Measurements from ENCODE around the gene TTI1.

DNA sequence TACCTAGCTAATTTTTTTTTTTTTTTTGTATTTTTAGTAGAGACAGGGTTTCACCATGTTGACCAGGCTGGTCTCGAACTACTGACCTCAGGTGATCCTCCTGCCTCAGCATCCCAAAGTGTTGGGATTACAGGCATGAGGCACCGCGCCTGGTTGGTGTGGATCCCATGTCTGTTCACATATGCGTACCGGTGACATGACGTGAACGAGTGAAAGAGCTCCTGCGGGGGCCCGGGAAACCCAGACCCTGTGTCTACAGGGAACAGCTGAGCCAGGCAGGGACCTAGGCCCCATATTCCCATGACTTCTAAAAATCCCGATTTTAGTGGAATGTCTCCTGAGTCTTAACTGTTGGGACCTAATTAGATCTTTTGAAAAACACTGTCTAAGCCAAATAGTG, 97.2 kb downstream of the TTI1 start:
- TF ChIP-seq, protein P1, sequence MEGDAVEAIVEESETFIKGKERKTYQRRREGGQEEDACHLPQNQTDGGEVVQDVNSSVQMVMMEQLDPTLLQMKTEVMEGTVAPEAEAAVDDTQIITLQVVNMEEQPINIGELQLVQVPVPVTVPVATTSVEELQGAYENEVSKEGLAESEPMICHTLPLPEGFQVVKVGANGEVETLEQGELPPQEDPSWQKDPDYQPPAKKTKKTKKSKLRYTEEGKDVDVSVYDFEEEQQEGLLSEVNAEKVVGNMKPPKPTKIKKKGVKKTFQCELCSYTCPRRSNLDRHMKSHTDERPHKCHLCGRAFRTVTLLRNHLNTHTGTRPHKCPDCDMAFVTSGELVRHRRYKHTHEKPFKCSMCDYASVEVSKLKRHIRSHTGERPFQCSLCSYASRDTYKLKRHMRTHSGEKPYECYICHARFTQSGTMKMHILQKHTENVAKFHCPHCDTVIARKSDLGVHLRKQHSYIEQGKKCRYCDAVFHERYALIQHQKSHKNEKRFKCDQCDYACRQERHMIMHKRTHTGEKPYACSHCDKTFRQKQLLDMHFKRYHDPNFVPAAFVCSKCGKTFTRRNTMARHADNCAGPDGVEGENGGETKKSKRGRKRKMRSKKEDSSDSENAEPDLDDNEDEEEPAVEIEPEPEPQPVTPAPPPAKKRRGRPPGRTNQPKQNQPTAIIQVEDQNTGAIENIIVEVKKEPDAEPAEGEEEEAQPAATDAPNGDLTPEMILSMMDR (IDR thresholded peaks at IDR 0.05): no peak
- TF ChIP-seq EP300 (IDR thresholded peaks at IDR 0.05) (no peak), POLR2A (IDR thresholded peaks at IDR 0.05) (no peak)

Measured in ovary (tissue), 3 donors.